RWPE2 (cell line): Measurements from ENCODE around the gene CFAP20DC.

Source experiments
- ATAC-seq: fragments of 200-7000 bp; cut with Tn5 transposase; 3 replicates; pipeline ENCODE4 v1.9.1; 2021; ENCODE audit warnings: low read depth
- DNase-seq: peaks from one replicate; pipeline ENCODE4 v3.0.0-alpha.2; 2020; ENCODE audit warnings: low spot score
- H3K27ac ChIP-seq: fragments of 450-650 bp; 2 replicates; pipeline ENCODE4 v1.5.1; 2017; ENCODE audit warnings: mild to moderate bottlenecking; ENCODE audit not compliant: poor library complexity, severe bottlenecking
- H3K27me3 ChIP-seq: fragments of 250-450 bp; sonication (Bioruptor Pico); 2 replicates; pipeline ENCODE4 v1.5.1; 2021; ENCODE audit warnings: mild to moderate bottlenecking, moderate library complexity; ENCODE audit not compliant: insufficient read depth, poor library complexity, severe bottlenecking
- H3K36me3 ChIP-seq: fragments of 250-450 bp; sonication (Bioruptor Pico); 2 replicates; pipeline ENCODE4 v1.5.1; 2020; ENCODE audit warnings: low read depth, mild to moderate bottlenecking, moderate library complexity
- H3K4me1 ChIP-seq: fragments of 250-450 bp; sonication (Bioruptor Pico); 2 replicates; pipeline ENCODE4 v1.5.1; 2021; ENCODE audit warnings: mild to moderate bottlenecking, moderate library complexity; ENCODE audit not compliant: insufficient read depth, poor library complexity, severe bottlenecking
- H3K4me3 ChIP-seq: fragments of 250-450 bp; sonication (Bioruptor Pico); 2 replicates; pipeline ENCODE4 v1.5.1; 2021; ENCODE audit warnings: mild to moderate bottlenecking, moderate library complexity; ENCODE audit not compliant: severe bottlenecking
- H3K9me3 ChIP-seq: fragments of 250-450 bp; sonication (Bioruptor Pico); 2 replicates; pipeline ENCODE4 v1.5.1; 2021; ENCODE audit warnings: mild to moderate bottlenecking, moderate library complexity; ENCODE audit not compliant: severe bottlenecking
- CTCF ChIP-seq: fragments of 450-650 bp; IDR thresholded peaks from one replicate; pipeline ENCODE4 v1.5.1; 2017; ENCODE audit warnings: mild to moderate bottlenecking, moderate library complexity; ENCODE audit not compliant: poor library complexity, severe bottlenecking

Gene CFAP20DC

GRCh38 chr3:58749948-58750347 is 299.9 kb downstream of the CFAP20DC start:
- no peak for TF ChIP-seq CTCF
- DNase-seq (no peak), ATAC-seq (no peak)
- Histone ChIP-seq H3K4me1 (no peaks in the 10 kb centered on the region), H3K27me3 (no peaks in the 10 kb centered on the region), H3K9me3 (no peaks in the 10 kb centered on the region), H3K27ac (no peak overlapping the region), H3K36me3 (no peaks in the 10 kb centered on the region), H3K4me3 (no peak overlapping the region)

DNA sequence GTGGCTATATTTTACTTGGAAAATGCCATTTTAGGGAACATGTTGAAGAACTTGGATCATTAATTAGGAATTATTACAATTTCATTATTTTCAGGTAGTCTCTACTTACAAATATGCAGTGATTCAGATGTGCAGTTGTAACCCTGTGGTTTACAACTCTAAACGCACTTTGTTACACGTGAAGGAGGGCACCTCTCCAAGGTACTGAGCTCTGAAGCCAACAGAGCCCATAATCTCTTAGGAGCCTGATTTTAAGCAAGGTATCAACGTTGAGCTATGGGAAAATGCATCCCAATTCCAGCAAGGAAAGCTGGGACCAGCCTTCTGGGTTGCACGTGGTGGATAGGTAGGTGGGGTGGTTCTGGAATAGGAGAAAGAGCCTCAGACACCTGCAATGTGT is 301.8 kb downstream of the CFAP20DC start:
- Histone ChIP-seq H3K4me3 (no peak overlapping the region), H3K27me3 (no peaks in the 10 kb centered on the region), H3K9me3 (no peaks in the 10 kb centered on the region), H3K4me1 (no peaks in the 10 kb centered on the region), H3K36me3 (no peaks in the 10 kb centered on the region), H3K27ac (no peak overlapping the region)
- DNase-seq (no peak), ATAC-seq (no peak)
- TF ChIP-seq CTCF = no peak

GRCh38 chr3:58746758-58747157 is 303.1 kb downstream of the CFAP20DC start:
- H3K27ac ChIP-seq = no peak overlapping the region
- ATAC-seq (no peak), DNase-seq (no peak)
- no peaks in the 10 kb centered on the region for H3K27me3 ChIP-seq
- TF ChIP-seq CTCF = no peak
- no peaks in the 10 kb centered on the region for H3K36me3 ChIP-seq
- H3K4me1 ChIP-seq = no peaks in the 10 kb centered on the region
- no peak overlapping the region for H3K4me3 ChIP-seq
- no peaks in the 10 kb centered on the region for H3K9me3 ChIP-seq

GRCh38 chr3:58743296-58743695 is 306.5 kb downstream of the CFAP20DC start:
- no peak overlapping the region for H3K27ac ChIP-seq
- ATAC-seq = no peak

GRCh38 chr3:58742239-58742638 is 307.6 kb downstream of the CFAP20DC start:
- H3K4me3 ChIP-seq = no peak overlapping the region
- H3K27ac ChIP-seq = no peak overlapping the region
- no peaks in the 10 kb centered on the region for H3K27me3 ChIP-seq
- ATAC-seq = no peak
- no peak for TF ChIP-seq CTCF
- H3K36me3 ChIP-seq = no peaks in the 10 kb centered on the region
- DNase-seq = no peak
- H3K9me3 ChIP-seq = no peaks in the 10 kb centered on the region
- H3K4me1 ChIP-seq = no peaks in the 10 kb centered on the region

More at GRCh38 chr3:58743296-58743695, 306.5 kb downstream of the CFAP20DC start:
- no peaks in the 10 kb centered on the region for H3K4me1 ChIP-seq
- no peaks in the 10 kb centered on the region for H3K36me3 ChIP-seq
- H3K27me3 ChIP-seq = no peaks in the 10 kb centered on the region
- TF ChIP-seq CTCF = no peak
- no peaks in the 10 kb centered on the region for H3K9me3 ChIP-seq
- DNase-seq = no peak
- H3K4me3 ChIP-seq = no peak overlapping the region
